Fibroblast of lung (primary cell): ENCODE data around the gene ELAVL2. TPM values are rescaled to one million over a fixed set of nuclear protein-coding genes. Genes with fewer than 3 reads are reported as not detected.

Experiments used
- DNase-seq, 2 donors: peaks; one replicate each; pipeline versions ENCODE4 v3.0.0 to v3.0.0-alpha.2; 2010; ENCODE audit warnings: low read depth in 2 of 2
- H2AFZ ChIP-seq: 2 replicates; pipeline ENCODE4 v1.5.1; 2012; ENCODE audit warnings: low read length, control low read depth, inconsistent platforms
- H3K27ac ChIP-seq: 2 replicates; pipeline ENCODE4 v1.5.1; 2011; ENCODE audit warnings: low read length, control low read depth; ENCODE audit not compliant: insufficient read depth
- H3K27me3 ChIP-seq: 2 replicates; pipeline ENCODE4 v1.5.1; 2011; ENCODE audit warnings: mild to moderate bottlenecking, low read length; ENCODE audit not compliant: control insufficient read depth, insufficient read depth
- H3K36me3 ChIP-seq: 2 replicates; pipeline ENCODE4 v1.5.1; 2011; ENCODE audit warnings: low read length; ENCODE audit not compliant: control insufficient read depth, insufficient read depth
- H3K4me1 ChIP-seq: 2 replicates; pipeline ENCODE4 v1.5.1; 2011; ENCODE audit warnings: low read length; ENCODE audit not compliant: control insufficient read depth, insufficient read depth; ENCODE audit errors: extremely low read depth
- H3K4me2 ChIP-seq: 2 replicates; pipeline ENCODE4 v1.5.1; 2011; ENCODE audit warnings: low read length, control low read depth; ENCODE audit not compliant: insufficient read depth; ENCODE audit errors: extremely low read depth
- H3K4me3 ChIP-seq, 4 experiments: fragments of 200-600 bp in 1 of 4; sonication (generic) in 1 of 4; replicated peaks in 1 of 4; 2 replicates each; pipeline ENCODE4 v1.5.1; 2011 to 2016; ENCODE audit warnings: low read length in 4 of 4, low read depth in 3 of 4, mild to moderate bottlenecking in 3 of 4, control low read depth in 2 of 4, inconsistent platforms in 1 of 4, mixed read lengths in 1 of 4; ENCODE audit not compliant: insufficient read depth in 1 of 4; ENCODE audit errors: control extremely low read depth in 1 of 4
- H3K79me2 ChIP-seq: 2 replicates; pipeline ENCODE4 v1.5.1; 2012; ENCODE audit warnings: mild to moderate bottlenecking, low read length, inconsistent platforms; ENCODE audit not compliant: control insufficient read depth, insufficient read depth
- H3K9ac ChIP-seq: 2 replicates; pipeline ENCODE4 v1.5.1; 2011; ENCODE audit warnings: mild to moderate bottlenecking, low read length, control low read depth; ENCODE audit not compliant: insufficient read depth
- H3K9me3 ChIP-seq: 2 replicates; pipeline ENCODE4 v1.5.1; 2012; ENCODE audit warnings: low read depth, low read length; ENCODE audit not compliant: control insufficient read depth, insufficient read depth
- H4K20me1 ChIP-seq: 2 replicates; pipeline ENCODE4 v1.5.1; 2011; ENCODE audit warnings: low read length; ENCODE audit not compliant: control insufficient read depth, insufficient read depth; ENCODE audit errors: extremely low read depth
- EZH2 ChIP-seq: IDR thresholded peaks from 2 replicates; pipeline ENCODE4 v1.5.1; 2012; ENCODE audit warnings: low read length, control low read depth, mild to moderate bottlenecking; ENCODE audit errors: missing control alignments
- polyA plus RNA-seq, 2 donors: library from polyadenylated mRNA; depleted of rRNA in 1 of 2; stranded (reverse) in 1 of 2; unstranded in 1 of 2; fragments of >200 nt; gene quantifications; 2 replicates each; pipeline ENCODE4 v1.2.1, GENCODE V29; 2011 to 2012; ENCODE audit warnings: missing spikeins in 1 of 2
- total RNA-seq: library from RNA; depleted of rRNA; stranded (reverse); fragments of >200 nt; gene quantifications from 2 replicates; pipeline ENCODE4 v1.2.1, GENCODE V29; 2014
- TF ChIP-seq, protein P1 (sequence below), 2 donors: IDR thresholded peaks in 1 of 2; conservative IDR thresholded peaks in 1 of 2; 1 replicate in 1 of 2; 2 replicates in 1 of 2; pipeline ENCODE4 v1.5.1; 2011 to 2012; ENCODE audit warnings: low read length in 2 of 2, control low read depth in 1 of 2, inconsistent platforms in 1 of 2, low read depth in 1 of 2, mild to moderate bottlenecking in 1 of 2

The ELAVL2 gene
- total and polyA plus RNA-seq, 2 donors (not counting 1 experiment from before 2014, with no cell fraction given): under 0.01 to 0.03 TPM

- Histone ChIP-seq H3K4me3 (no peak overlapping the region), H3K9ac (no peak overlapping the region), H3K27me3 (no peaks in the 10 kb centered on the region), H3K4me2 (no peak overlapping the region), H2AFZ (no peak overlapping the region), H3K27ac (no peak overlapping the region), H4K20me1 (no peaks in the 10 kb centered on the region), H3K9me3 (no peaks in the 10 kb centered on the region), H3K79me2 (no peaks in the 10 kb centered on the region), H3K4me1 (no peaks in the 10 kb centered on the region), H3K36me3 (no peaks in the 10 kb centered on the region)
- TF ChIP-seq, protein P1, sequence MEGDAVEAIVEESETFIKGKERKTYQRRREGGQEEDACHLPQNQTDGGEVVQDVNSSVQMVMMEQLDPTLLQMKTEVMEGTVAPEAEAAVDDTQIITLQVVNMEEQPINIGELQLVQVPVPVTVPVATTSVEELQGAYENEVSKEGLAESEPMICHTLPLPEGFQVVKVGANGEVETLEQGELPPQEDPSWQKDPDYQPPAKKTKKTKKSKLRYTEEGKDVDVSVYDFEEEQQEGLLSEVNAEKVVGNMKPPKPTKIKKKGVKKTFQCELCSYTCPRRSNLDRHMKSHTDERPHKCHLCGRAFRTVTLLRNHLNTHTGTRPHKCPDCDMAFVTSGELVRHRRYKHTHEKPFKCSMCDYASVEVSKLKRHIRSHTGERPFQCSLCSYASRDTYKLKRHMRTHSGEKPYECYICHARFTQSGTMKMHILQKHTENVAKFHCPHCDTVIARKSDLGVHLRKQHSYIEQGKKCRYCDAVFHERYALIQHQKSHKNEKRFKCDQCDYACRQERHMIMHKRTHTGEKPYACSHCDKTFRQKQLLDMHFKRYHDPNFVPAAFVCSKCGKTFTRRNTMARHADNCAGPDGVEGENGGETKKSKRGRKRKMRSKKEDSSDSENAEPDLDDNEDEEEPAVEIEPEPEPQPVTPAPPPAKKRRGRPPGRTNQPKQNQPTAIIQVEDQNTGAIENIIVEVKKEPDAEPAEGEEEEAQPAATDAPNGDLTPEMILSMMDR (conservative IDR thresholded peaks at IDR 0.05 in 1 of 2, IDR thresholded peaks at IDR 0.05 in 1 of 2; ENCODE audit: low read depth in 1 of 2, low read length in 2 of 2): no peak
- no peak for TF ChIP-seq EZH2
- no peak for DNase-seq
These were observed 160.4 kb downstream of the ELAVL2 start for GRCh38 chr9:23665635-23666034.

GRCh38 chr9:23665051-23665450 is 161.0 kb downstream of the ELAVL2 start:
- Histone ChIP-seq H3K9ac (no peak overlapping the region), H3K79me2 (no peaks in the 10 kb centered on the region), H3K27me3 (no peaks in the 10 kb centered on the region), H4K20me1 (no peaks in the 10 kb centered on the region), H2AFZ (no peak overlapping the region), H3K4me1 (no peaks in the 10 kb centered on the region), H3K27ac (no peak overlapping the region), H3K9me3 (no peaks in the 10 kb centered on the region), H3K4me2 (no peak overlapping the region), H3K36me3 (no peaks in the 10 kb centered on the region), H3K4me3 (no peak overlapping the region)
- no peak for DNase-seq
- TF ChIP-seq EZH2: no peak
- TF ChIP-seq, protein P1 (conservative IDR thresholded peaks at IDR 0.05 in 1 of 2, IDR thresholded peaks at IDR 0.05 in 1 of 2; ENCODE audit: low read depth in 1 of 2, low read length in 2 of 2): no peak

- TF ChIP-seq, protein P1 (conservative IDR thresholded peaks at IDR 0.05 in 1 of 2, IDR thresholded peaks at IDR 0.05 in 1 of 2; ENCODE audit: low read depth in 1 of 2, low read length in 2 of 2): no peak
- no peak for TF ChIP-seq EZH2
- H3K27me3 ChIP-seq: no peaks in the 10 kb centered on the region
- H3K4me1 ChIP-seq: no peaks in the 10 kb centered on the region
- H3K4me2 ChIP-seq: no peak overlapping the region
- H3K79me2 ChIP-seq: no peaks in the 10 kb centered on the region
- no peaks in the 10 kb centered on the region for H4K20me1 ChIP-seq
- no peak overlapping the region for H3K9ac ChIP-seq
- no peak for DNase-seq
- no peaks in the 10 kb centered on the region for H3K36me3 ChIP-seq
- no peak overlapping the region for H3K27ac ChIP-seq
- no peaks in the 10 kb centered on the region for H3K9me3 ChIP-seq
- H2AFZ ChIP-seq: no peak overlapping the region
- H3K4me3 ChIP-seq: no peak overlapping the region
These were observed 162.1 kb downstream of the ELAVL2 start for GRCh38 chr9:23663946-23664345.
